Retinal pigment epithelial cell (primary cell): ENCODE results near the gene MEIS1.

Experiments used
- DNase-seq: peaks from one replicate; pipeline ENCODE4 v3.0.0-alpha.2; 2010; ENCODE audit warnings: low read depth
- H3K4me3 ChIP-seq: 2 replicates; pipeline ENCODE4 v1.5.1; 2011; ENCODE audit warnings: mild to moderate bottlenecking, low read length, control low read depth, moderate library complexity
- CTCF ChIP-seq: conservative IDR thresholded peaks from 2 replicates; pipeline ENCODE4 v1.5.1; 2011; ENCODE audit warnings: low read depth, low read length, control low read depth, inconsistent platforms

MEIS1 gene

GRCh38 chr2:66576561-66577320 is 141.8 kb downstream of the MEIS1 start:
- DNase-seq: no peak
- no peak for TF ChIP-seq CTCF
- H3K4me3 ChIP-seq: peak overlapping the region; percentile 50

DNA sequence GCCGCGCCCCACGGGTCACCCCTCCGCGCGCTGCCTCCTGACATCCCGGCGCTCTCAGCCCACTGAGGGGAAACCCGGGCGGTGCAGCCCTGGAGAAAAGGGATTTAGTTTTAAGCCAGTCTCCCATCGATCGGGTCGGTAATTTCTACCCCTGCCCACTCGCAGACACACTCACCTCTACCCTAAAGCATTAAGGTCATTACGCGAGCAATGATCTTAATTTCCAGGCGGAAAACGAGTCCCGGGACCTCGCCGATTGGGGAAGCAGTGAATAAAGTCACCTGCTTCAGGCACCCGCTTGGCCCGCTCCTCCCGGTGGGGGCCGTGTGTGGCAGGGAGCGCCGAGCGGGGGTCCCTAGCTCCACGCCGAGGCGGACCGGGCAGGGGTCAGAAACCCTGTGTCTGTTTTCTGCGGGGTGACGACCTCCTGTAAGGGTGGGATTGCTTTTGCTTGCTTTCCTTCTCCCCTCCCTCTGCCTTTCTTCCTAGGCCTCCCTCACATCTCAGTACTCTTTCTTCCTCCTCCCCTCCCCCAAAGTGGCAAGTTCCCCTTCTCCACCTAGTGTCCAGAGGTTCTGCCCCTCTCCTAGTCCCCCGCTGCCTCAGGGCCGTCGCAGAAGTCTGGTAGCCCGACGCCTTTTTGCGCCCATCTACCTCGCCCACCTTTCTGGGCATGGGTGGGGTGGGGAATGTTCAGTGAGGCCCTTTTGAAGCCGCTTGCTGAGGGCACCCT is 142.6 kb downstream of the MEIS1 start:
- no peak for TF ChIP-seq CTCF
- peak overlapping the region; percentile 50 for H3K4me3 ChIP-seq
- no peak for DNase-seq

GRCh38 chr2:66578054-66578686 is 143.2 kb downstream of the MEIS1 start:
- no peak overlapping the region for H3K4me3 ChIP-seq
- no peak for TF ChIP-seq CTCF
- no peak for DNase-seq

DNA sequence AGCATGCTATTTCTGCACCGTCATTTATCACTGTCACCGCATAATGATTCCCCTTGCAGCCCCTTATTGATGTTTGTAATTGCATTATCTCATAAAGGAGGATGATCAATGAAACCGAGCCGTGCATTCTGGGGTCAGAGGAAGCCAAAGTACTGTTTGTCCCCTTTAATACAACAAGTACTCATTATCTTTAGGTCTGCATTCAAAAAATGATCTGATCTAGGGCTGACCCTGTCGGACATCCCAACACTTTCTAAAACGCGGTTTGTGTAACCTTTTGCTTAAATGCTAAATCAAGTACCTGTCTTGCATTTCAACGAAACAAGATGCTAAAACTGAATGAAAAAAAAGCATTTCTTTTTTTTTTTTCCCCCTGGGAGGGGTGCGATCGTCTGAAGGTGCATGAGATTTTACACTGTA is 143.8 kb downstream of the MEIS1 start:
- H3K4me3 ChIP-seq: no peak overlapping the region
- TF ChIP-seq CTCF: no peak
- DNase-seq: no peak

DNA sequence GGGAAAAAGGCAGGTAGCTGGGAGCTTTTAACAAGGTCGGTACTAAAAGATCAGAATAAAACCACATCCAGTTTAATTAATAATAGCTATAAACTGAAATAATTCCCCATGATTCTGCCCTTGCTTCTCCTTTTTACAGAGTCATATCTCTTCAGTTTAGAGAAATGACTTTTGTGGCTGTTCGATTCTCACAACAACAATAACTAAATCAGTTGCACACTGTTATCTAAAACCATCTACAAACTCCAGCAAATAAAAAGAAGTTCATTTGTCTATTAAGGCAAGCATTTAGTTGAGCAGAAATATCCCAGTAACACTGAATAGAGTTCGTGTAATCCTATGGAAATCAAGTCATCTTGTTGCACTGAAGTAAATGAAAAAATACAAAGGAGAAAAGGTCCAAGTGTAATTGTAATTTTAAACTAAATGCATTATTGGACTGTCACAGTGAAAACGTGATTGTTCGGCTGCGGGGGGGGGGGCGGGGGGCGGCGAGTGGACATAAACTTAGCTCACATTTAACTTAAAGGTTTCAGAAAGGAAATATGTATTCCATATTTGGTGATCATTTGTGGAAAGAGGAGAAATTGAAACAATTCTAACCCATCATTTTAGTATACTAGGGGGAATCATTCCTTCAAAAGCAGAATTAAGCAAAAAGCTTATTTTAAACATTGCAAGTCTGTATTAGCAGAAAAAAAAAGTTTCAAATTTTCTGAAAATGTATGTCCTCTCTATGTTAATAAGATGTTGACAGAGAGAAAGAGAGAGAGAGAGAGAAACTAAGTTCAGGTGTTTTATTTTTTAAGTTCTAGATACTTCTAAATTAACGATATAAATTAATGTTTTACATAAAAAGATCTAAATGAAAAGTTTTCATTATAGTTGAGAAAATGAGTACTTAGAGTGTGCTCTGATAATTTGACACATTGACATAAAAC is 144.5 kb downstream of the MEIS1 start:
- H3K4me3 ChIP-seq: no peak overlapping the region
- no peak for TF ChIP-seq CTCF
- DNase-seq: no peak

DNA sequence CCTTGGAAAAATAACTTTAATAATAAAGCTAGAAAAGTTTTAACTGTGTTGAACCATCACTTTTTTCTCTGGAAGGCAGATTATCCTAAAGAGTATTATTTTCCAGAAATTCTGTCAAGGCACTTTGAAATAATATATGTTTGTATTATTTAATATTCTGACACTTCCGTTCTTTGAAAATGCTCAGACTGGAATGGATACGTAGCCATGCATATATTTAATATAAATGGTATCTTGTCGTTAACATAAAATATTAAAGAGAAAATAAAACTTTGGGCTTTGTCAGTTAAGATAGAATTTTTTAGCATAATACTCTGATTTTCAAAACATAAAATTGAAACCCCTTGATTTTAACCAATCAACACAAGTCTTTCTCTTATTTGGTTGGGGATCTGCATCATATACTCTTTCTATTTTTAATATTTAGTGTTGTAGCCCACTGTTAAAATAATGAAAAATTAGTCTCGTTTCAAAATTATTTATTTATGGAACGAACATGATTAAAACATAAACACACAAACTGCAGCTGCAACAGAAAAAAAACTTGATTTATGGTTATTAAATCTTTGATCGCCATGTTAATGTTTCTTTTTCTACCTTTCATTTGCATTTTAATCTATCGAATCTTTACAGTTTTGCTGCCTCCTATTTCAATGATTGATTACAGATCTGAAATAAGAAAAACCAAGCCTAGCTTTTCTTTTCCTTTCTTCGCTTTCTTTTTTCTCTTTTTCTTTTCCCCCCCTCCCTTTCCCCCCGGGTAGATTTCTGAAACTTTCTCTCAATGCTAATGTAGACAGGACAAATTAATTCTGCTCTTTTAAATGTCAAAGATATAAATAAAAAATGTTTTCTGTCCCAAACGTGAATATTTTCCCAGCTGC is 145.5 kb downstream of the MEIS1 start:
- DNase-seq: no peak
- no peak overlapping the region for H3K4me3 ChIP-seq
- TF ChIP-seq CTCF: no peak
